Measurements from ENCODE around the gene OR6B1.
"Not testable (repeated sequence)": the region's sequence is repeated elsewhere in the genome, so short reads cannot be mapped to it uniquely, and the experiment has no call there.

OR6B1 gene

DNA sequence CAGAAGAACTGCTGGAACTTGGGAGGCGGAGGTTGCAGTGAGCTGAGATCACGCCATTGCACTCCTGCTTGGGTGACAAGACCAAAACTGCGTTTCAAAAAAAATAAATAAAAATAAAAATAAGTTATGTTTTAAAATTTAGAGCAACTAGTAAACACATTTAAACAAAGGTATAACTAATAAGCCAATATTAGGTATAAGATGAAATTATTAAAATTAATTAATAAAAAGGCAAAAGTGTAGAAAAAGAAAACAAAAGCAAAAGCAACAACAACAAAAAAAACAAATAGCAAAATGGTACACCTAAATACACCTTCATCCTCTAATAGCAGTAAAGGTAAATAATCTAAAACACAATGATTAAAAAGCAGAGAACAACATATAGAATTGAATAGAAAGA is 6.2 kb upstream of the OR6B1 start:
- H3K4me3 ChIP-seq (ENCODE audit: low read depth, low read length) = no peak overlapping the region
- TF ChIP-seq, protein P1, sequence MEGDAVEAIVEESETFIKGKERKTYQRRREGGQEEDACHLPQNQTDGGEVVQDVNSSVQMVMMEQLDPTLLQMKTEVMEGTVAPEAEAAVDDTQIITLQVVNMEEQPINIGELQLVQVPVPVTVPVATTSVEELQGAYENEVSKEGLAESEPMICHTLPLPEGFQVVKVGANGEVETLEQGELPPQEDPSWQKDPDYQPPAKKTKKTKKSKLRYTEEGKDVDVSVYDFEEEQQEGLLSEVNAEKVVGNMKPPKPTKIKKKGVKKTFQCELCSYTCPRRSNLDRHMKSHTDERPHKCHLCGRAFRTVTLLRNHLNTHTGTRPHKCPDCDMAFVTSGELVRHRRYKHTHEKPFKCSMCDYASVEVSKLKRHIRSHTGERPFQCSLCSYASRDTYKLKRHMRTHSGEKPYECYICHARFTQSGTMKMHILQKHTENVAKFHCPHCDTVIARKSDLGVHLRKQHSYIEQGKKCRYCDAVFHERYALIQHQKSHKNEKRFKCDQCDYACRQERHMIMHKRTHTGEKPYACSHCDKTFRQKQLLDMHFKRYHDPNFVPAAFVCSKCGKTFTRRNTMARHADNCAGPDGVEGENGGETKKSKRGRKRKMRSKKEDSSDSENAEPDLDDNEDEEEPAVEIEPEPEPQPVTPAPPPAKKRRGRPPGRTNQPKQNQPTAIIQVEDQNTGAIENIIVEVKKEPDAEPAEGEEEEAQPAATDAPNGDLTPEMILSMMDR (IDR thresholded peaks at IDR 0.05; ENCODE audit: insufficient read depth, low read depth, low read length, missing control alignments) = no peak
- no peak for DNase-seq (ENCODE audit: low read depth)

DNA sequence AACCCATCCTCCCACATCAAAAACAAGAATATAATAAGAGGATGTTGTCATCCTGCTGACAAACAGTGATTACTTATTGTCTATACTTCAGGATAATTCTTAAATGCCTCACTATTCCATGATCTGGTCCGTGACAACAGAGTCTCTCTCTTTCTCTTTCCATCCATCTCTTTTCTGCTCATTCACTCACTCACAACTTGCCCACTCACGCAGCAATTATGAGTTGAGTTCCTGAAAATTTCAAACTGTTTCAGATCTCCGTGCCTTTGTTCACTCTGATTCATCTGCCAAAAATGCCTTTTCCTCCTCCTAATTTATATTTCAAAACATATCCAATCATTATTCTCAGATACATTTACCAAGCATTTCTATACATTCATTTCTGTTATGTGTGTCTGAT is 1.4 kb downstream of the OR6B1 start:
- TF ChIP-seq, protein P1 (IDR thresholded peaks at IDR 0.05; ENCODE audit: insufficient read depth, low read depth, low read length, missing control alignments) = no peak
- H3K4me3 ChIP-seq (ENCODE audit: low read depth, low read length) = no peak overlapping the region
- no peak for DNase-seq (ENCODE audit: low read depth)

DNA sequence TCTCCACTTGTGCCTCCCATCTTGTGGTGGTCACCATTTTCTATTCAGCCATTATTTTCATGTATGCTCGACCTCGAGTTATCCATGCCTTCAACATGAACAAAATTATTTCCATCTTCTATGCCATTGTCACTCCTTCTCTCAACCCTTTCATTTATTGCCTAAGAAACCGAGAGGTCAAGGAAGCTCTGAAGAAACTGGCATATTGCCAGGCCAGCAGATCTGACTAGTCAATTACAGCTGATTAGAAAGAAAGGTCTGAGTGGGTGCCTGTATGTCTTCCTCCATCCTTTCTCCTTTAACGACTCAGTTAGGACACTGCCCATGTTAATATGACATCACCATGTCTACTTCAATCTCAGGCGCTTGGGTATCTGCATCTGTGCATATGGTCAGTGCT is 4.6 kb downstream of the OR6B1 start:
- TF ChIP-seq, protein P1 (IDR thresholded peaks at IDR 0.05; ENCODE audit: insufficient read depth, low read depth, low read length, missing control alignments) = no peak
- DNase-seq (ENCODE audit: low read depth) = no peak
- H3K4me3 ChIP-seq (ENCODE audit: low read depth, low read length) = no peak overlapping the region

DNA sequence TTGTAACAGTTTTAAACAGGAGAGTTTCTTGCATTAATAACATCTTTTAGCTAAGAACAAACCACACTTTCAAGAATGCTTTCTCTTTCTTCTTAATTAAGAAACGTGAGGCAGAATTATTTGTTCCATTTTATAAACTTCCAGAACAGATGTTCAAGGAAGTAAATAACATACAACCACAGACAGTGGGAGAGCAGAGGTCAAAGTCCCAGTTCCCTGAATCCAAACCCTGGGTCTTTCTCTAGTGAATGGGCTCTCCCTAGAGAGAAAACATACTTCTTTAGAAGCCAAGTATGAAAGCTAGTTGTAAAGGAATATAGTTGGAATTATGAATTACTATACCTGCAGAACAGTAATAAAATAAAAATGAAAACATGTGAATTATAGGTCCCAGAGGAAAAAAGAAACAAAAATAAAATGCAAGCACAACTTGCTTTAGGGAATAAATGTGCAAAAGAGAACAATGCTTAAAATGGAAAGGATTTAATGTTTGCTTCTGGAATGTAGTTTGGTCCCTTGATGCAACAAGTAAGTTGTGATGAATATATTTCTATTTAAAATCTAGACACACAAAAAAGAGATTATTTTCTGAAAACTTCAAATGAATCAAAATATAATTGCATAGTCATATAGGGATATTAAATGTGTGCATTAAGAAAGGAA is 6.0 kb downstream of the OR6B1 start:
- TF ChIP-seq, protein P1 (IDR thresholded peaks at IDR 0.05; ENCODE audit: insufficient read depth, low read depth, low read length, missing control alignments) = no peak
- DNase-seq (ENCODE audit: low read depth) = no peak

DNA sequence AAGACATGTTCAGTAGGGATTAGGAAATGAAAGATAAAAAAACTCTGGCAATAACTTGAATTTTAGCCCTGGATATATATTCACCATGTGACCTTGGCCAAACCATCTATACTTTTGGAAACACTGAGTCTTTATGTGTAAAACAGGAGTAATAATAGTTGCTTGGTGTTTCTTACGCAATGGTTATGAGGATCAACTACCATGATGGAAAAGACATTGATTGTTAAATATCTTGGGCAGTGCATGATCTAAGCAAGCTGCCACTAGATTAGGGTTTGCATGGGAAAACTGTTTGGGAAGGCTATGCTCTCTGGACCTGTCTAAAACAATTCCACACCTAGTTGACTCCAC is 6.5 kb downstream of the OR6B1 start:
- TF ChIP-seq, protein P1 (IDR thresholded peaks at IDR 0.05; ENCODE audit: insufficient read depth, low read depth, low read length, missing control alignments) = no peak
- no peak for DNase-seq (ENCODE audit: low read depth)
- H3K4me3 ChIP-seq (ENCODE audit: low read depth, low read length) = no peak overlapping the region

More for the DNA sequence above, 6.0 kb downstream of the OR6B1 start:
- no peak overlapping the region for H3K4me3 ChIP-seq (ENCODE audit: low read depth, low read length)

DNA sequence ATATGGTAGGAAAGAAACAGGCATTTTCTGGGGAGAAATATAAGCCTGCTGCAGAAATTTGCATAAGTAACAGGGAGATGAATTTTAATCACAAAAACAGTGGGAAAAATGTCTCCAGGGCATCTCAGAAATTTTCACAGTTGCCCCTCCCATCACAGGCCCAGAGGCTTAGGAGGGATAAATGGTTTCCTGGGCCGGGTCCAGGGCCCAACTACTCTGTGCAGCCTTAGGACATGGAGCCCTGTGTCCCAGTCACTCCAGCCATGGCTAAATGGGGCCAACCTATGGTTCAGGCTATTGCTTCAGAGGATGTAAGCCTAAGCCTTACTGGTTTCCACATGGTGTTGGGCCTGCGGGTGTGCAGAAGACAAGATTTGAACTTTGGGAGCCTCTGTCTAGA is 9.2 kb downstream of the OR6B1 start:
- no peak overlapping the region for H3K4me3 ChIP-seq (ENCODE audit: low read depth, low read length)
- no peak for DNase-seq (ENCODE audit: low read depth)
- TF ChIP-seq, protein P1 (IDR thresholded peaks at IDR 0.05; ENCODE audit: insufficient read depth, low read depth, low read length, missing control alignments) = no peak

DNA sequence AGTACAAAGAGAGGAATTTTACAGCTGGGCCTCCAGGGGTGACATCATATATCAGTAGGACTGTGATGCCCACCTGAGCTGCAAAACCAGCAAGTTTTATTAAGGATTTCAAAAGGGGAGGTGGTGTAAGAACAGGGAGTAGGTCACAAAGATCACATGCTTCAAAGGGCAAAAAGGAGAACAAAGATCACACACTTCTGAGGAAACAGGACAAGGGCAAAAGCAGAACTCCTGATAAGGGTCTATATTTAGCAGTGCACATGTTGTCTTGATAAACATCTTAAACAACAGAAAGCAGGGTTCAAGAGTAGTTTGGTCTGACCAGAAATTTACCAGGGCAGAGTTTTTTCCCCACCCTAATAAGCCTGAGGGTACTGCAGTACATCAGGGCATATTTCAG is 9.9 kb downstream of the OR6B1 start:
- not testable (repeated sequence) for DNase-seq (ENCODE audit: low read depth); H3K4me3 ChIP-seq (ENCODE audit: low read depth, low read length)

DNA sequence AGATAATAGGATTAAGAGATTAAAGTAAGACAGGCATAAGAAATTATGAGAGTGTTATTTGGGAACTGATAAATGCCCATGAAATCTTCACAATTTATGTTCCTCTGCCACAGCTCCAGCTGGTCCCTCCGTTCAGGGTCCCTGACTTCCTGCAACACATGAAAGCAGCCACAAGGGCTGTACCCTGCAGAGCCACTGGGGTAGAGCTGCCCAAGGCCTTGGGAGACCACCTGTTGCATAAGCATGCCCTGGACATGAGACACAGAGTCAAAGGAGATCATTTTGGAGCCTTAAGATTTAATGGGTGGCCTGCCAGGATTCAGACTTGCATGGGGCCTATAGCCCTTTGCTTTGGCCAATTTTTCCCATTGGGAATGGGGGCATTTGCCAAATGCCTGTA is 10.7 kb downstream of the OR6B1 start:
- DNase-seq (ENCODE audit: low read depth); H3K4me3 ChIP-seq (ENCODE audit: low read depth, low read length): not testable (repeated sequence)
